GM12874 (cell line): ENCODE data around the gene IPO11.

Source experiments
- TF ChIP-seq, protein P1 (sequence below): IDR thresholded peaks from 2 replicates; pipeline ENCODE4 v1.5.1; 2011; ENCODE audit warnings: low read depth, mild to moderate bottlenecking, control low read depth, low read length, moderate library complexity; ENCODE audit not compliant: insufficient read depth

The IPO11 gene

GRCh38 chr5:62477801-62478200, 65.2 kb downstream of the IPO11 start:
- TF ChIP-seq, protein P1, sequence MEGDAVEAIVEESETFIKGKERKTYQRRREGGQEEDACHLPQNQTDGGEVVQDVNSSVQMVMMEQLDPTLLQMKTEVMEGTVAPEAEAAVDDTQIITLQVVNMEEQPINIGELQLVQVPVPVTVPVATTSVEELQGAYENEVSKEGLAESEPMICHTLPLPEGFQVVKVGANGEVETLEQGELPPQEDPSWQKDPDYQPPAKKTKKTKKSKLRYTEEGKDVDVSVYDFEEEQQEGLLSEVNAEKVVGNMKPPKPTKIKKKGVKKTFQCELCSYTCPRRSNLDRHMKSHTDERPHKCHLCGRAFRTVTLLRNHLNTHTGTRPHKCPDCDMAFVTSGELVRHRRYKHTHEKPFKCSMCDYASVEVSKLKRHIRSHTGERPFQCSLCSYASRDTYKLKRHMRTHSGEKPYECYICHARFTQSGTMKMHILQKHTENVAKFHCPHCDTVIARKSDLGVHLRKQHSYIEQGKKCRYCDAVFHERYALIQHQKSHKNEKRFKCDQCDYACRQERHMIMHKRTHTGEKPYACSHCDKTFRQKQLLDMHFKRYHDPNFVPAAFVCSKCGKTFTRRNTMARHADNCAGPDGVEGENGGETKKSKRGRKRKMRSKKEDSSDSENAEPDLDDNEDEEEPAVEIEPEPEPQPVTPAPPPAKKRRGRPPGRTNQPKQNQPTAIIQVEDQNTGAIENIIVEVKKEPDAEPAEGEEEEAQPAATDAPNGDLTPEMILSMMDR = no peak

DNA sequence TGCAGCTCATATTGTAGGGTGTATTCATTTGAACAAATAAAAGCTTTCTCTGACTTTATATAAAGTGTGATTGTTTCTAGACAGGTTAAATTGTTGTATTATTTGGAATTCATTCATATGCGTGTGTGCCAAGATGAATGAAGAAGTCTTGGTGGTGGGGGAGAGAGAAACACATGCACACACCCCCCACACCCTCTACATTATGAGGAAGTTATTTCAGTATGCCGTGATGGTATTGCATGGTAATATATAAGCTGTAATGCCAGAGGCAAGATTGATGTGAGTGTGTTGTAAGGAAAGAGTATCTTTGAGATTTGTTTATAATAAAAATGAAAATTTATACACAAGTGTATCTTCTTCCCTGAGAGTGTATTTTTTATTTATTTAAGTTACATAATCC, 71.0 kb downstream of the IPO11 start:
- TF ChIP-seq, protein P1 = no peak

- TF ChIP-seq, protein P1 = no peak
These were observed 74.1 kb downstream of the IPO11 start for GRCh38 chr5:62486672-62487071.

DNA sequence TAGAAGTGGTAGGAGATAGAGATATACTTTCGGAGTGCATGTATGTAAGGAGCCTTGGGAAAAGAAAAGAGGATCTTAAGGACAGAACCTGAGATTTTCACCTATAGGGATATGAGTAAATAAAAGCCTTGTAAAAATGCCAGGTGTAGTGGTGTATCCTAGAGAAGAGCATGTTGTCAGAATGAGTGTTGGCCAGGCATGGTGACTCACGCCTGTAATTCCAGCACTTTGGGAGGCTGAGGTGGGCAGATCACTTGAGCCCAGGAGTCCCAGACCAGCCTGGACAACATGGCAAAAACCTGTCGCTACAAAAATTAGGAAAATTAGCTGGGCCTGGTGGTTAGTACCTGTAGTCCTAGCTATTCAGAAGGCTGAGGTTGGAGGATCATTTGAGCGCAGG, 76.0 kb downstream of the IPO11 start:
- TF ChIP-seq, protein P1 = no peak

- TF ChIP-seq, protein P1 = no peak
These were observed 76.9 kb downstream of the IPO11 start for GRCh38 chr5:62489471-62489870.

- TF ChIP-seq, protein P1 = no peak
These were observed 82.2 kb downstream of the IPO11 start for GRCh38 chr5:62494772-62495171.

GRCh38 chr5:62496876-62497275, 84.3 kb downstream of the IPO11 start:
- TF ChIP-seq, protein P1 = no peak

GRCh38 chr5:62498961-62499360, 86.4 kb downstream of the IPO11 start:
- TF ChIP-seq, protein P1 = no peak
